Loucy (cell line): ENCODE data around the gene CHCHD6.

Source experiments
- H2AFZ ChIP-seq: fragments of 200-600 bp; sonication (generic); 2 replicates; pipeline ENCODE4 v1.6.0; 2016; ENCODE audit warnings: antibody characterized with exemption, mild to moderate bottlenecking, low read length, moderate library complexity
- H3F3A ChIP-seq: fragments of 200-600 bp; 2 replicates; pipeline ENCODE4 v1.6.0; 2016; ENCODE audit warnings: antibody characterized with exemption, low read depth, mild to moderate bottlenecking
- H3K27me3 ChIP-seq: fragments of 200-600 bp; sonication (generic); 2 replicates; pipeline ENCODE4 v1.6.1; 2014; ENCODE audit warnings: low read length, mild to moderate bottlenecking; ENCODE audit not compliant: insufficient read depth, poor library complexity, severe bottlenecking
- H3K36me3 ChIP-seq: fragments of 200-600 bp; sonication (generic); 2 replicates; pipeline ENCODE4 v1.6.1; 2016; ENCODE audit warnings: low read length; ENCODE audit not compliant: insufficient read depth
- H3K4me1 ChIP-seq: fragments of 200-600 bp; sonication (generic); 2 replicates; pipeline ENCODE4 v1.5.1; 2014; ENCODE audit warnings: low read length, mild to moderate bottlenecking; ENCODE audit not compliant: insufficient read depth, poor library complexity, severe bottlenecking
- H3K4me2 ChIP-seq: fragments of 200-600 bp; sonication (generic); 2 replicates; pipeline ENCODE4 v1.6.0; 2014; ENCODE audit warnings: antibody characterized with exemption, low read length, low read depth, mild to moderate bottlenecking; ENCODE audit not compliant: poor library complexity, severe bottlenecking
- H3K4me3 ChIP-seq: fragments of 200-600 bp; sonication (generic); 2 replicates; pipeline ENCODE4 v1.5.1; 2014; ENCODE audit warnings: low read length, mild to moderate bottlenecking, mixed read lengths; ENCODE audit not compliant: poor library complexity, severe bottlenecking
- H3K79me2 ChIP-seq: fragments of 200-600 bp; sonication (generic); 2 replicates; pipeline ENCODE4 v1.6.1; 2014; ENCODE audit warnings: low read length; ENCODE audit not compliant: insufficient read depth
- H3K9ac ChIP-seq: fragments of 200-600 bp; sonication (generic); 2 replicates; pipeline ENCODE4 v1.6.0; 2014; ENCODE audit warnings: mild to moderate bottlenecking, low read depth, low read length, moderate library complexity; ENCODE audit not compliant: poor library complexity, severe bottlenecking
- H3K9me2 ChIP-seq: fragments of 200-600 bp; sonication (generic); replicated peaks from 2 replicates; pipeline ENCODE4 v1.6.1; 2016; ENCODE audit warnings: low read depth, low read length, mixed read lengths
- H3K9me3 ChIP-seq: fragments of 200-600 bp; sonication (generic); 2 replicates; pipeline ENCODE4 v1.6.1; 2014; ENCODE audit warnings: mild to moderate bottlenecking, antibody characterized with exemption, low read length, low read depth; ENCODE audit not compliant: insufficient read depth
- H4K20me1 ChIP-seq: fragments of 200-600 bp; sonication (generic); 2 replicates; pipeline ENCODE4 v1.6.0; 2014; ENCODE audit warnings: antibody characterized with exemption, low read length, mild to moderate bottlenecking; ENCODE audit not compliant: insufficient read depth, poor library complexity, severe bottlenecking
- EZH2phosphoT487 ChIP-seq: fragments of 200-600 bp; IDR thresholded peaks from 2 replicates; pipeline ENCODE4 v1.6.1; 2018; ENCODE audit warnings: antibody characterized with exemption, mild to moderate bottlenecking, moderate library complexity, borderline replicate concordance
- TF ChIP-seq, protein P1 (sequence below): fragments of 200-600 bp; sonication (generic); conservative IDR thresholded peaks from 2 replicates; pipeline ENCODE4 v1.5.1; 2014; ENCODE audit warnings: mild to moderate bottlenecking, antibody characterized with exemption, low read length

CHCHD6 gene

DNA sequence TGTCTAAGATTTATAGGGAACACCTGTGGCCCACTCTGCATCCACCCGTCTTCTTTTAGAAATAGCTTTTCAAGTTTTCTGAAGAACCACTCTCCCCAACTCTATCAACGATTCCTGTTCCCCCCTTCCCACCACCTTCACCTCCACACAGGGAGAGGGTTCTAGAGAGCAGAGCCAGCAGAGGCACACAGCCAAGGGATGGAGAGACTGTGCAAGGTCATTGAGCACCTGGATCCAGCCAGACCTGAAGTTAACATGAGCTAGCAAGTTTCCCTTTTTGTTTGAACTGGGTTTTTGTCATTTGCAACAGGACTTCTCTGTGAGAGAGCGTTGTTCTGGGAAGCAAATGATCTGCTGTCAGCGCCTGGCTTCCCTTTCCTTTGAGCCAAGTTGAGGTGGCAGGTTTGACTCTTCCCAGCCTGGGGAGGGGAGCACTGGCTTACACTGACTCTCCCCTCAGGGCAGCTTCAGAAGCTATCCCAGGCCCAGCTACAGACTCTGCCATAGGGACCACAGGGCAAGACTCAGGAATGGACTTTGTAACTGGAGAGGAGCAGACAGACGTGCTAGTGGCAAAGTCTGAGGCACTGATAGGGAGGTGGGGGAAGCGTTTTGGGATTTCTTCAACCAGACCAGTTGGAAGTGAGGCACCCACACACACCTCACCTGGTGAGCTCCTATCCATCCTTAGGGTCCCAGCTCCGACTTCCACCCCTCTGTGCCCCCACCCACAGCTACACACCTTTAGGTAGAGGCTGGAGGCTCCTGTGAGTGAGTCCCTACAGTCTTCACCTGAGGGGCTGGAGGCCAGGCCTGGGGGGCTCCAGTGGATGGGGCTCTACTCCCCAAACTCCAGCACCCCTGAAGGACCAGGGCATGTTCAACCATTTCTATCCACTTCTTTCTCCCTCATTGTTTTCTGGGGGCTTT is 259.5 kb downstream of the CHCHD6 start:
- Histone ChIP-seq H2AFZ (no peak overlapping the region), H3K9ac (no peak overlapping the region), H3K4me3 (no peak overlapping the region), H3K4me1 (no peaks in the 10 kb centered on the region), H3K4me2 (no peak overlapping the region), H3K9me3 (no peaks in the 10 kb centered on the region), H3K36me3 (no peaks in the 10 kb centered on the region), H3K27me3 (no peaks in the 10 kb centered on the region), H3F3A (no peaks in the 10 kb centered on the region), H3K79me2 (no peaks in the 10 kb centered on the region), H4K20me1 (no peaks in the 10 kb centered on the region), H3K9me2 (no peaks in the 10 kb centered on the region)
- TF ChIP-seq, protein P1, sequence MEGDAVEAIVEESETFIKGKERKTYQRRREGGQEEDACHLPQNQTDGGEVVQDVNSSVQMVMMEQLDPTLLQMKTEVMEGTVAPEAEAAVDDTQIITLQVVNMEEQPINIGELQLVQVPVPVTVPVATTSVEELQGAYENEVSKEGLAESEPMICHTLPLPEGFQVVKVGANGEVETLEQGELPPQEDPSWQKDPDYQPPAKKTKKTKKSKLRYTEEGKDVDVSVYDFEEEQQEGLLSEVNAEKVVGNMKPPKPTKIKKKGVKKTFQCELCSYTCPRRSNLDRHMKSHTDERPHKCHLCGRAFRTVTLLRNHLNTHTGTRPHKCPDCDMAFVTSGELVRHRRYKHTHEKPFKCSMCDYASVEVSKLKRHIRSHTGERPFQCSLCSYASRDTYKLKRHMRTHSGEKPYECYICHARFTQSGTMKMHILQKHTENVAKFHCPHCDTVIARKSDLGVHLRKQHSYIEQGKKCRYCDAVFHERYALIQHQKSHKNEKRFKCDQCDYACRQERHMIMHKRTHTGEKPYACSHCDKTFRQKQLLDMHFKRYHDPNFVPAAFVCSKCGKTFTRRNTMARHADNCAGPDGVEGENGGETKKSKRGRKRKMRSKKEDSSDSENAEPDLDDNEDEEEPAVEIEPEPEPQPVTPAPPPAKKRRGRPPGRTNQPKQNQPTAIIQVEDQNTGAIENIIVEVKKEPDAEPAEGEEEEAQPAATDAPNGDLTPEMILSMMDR = no peak
- no peak for TF ChIP-seq EZH2phosphoT487

DNA sequence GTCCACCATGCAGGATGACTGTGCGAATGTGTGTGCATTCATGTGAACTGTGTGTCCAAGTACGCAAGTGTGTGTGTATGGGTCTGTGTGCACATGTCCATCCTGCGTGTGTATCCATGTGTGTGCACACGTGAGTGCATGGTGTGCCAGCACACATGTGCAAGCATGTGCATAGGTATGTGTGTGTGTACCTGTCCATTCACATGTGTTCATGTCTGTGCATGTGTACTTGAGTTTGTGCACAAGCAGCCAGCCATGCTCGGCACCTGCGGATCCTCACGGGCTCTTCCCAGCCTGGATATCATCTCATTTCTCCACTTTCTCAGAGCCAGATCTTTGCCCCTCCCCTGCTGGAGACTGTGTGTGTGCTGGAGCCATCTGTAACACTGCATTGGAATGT is 260.2 kb downstream of the CHCHD6 start:
- no peaks in the 10 kb centered on the region for H3K27me3 ChIP-seq
- H3K9me3 ChIP-seq = no peaks in the 10 kb centered on the region
- H3K4me3 ChIP-seq = no peak overlapping the region
- no peaks in the 10 kb centered on the region for H3K9me2 ChIP-seq
- H4K20me1 ChIP-seq = no peaks in the 10 kb centered on the region
- no peaks in the 10 kb centered on the region for H3F3A ChIP-seq
- no peaks in the 10 kb centered on the region for H3K79me2 ChIP-seq
- no peaks in the 10 kb centered on the region for H3K36me3 ChIP-seq
- no peak overlapping the region for H3K9ac ChIP-seq
- H2AFZ ChIP-seq = no peak overlapping the region
- H3K4me2 ChIP-seq = no peak overlapping the region
- no peak for TF ChIP-seq EZH2phosphoT487
- TF ChIP-seq, protein P1 = no peak
- H3K4me1 ChIP-seq = no peaks in the 10 kb centered on the region

DNA sequence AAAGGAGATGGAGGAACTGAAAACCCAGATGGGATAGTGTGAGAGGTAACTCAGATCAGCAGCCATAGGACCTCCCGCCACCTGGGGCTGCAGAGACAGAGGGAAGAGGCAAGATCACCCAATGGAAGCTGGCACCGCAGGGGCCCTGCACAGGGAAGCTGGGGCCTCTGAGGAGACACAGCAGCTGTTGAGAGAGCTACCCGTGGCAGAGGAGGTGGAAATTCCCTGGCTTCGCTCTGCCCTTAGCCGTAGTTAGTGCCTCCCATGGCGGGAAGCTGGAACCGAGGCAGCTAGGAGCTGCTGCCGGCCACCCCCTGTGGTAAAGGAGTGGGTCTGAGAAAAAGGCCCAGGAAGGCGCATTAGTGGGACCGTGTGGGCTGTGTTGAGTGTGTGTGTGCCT is 260.9 kb downstream of the CHCHD6 start:
- Histone ChIP-seq H3K4me2 (no peak overlapping the region), H3K36me3 (no peaks in the 10 kb centered on the region), H3K27me3 (no peaks in the 10 kb centered on the region), H3K9me2 (no peaks in the 10 kb centered on the region), H3F3A (no peaks in the 10 kb centered on the region), H2AFZ (no peak overlapping the region), H3K9ac (no peak overlapping the region), H3K4me1 (no peaks in the 10 kb centered on the region), H3K9me3 (no peaks in the 10 kb centered on the region), H3K4me3 (no peak overlapping the region), H4K20me1 (no peaks in the 10 kb centered on the region), H3K79me2 (no peaks in the 10 kb centered on the region)
- TF ChIP-seq, protein P1 = no peak
- TF ChIP-seq EZH2phosphoT487 = no peak
